Neural cell (in vitro differentiated cells): ENCODE data around the gene TAF3. TPM values are rescaled to one million over a fixed set of nuclear protein-coding genes. Genes with fewer than 3 reads are reported as not detected.

Experiments
- H2AFZ ChIP-seq: fragments of 200-600, 300-800 bp; sonication (generic), shearing (Covaris generic); 2 replicates; pipeline ENCODE4 v1.6.0; 2014; ENCODE audit warnings: low read depth, mild to moderate bottlenecking, antibody characterized with exemption, low read length, moderate library complexity
- H3F3A ChIP-seq: fragments of 200-600 bp; shearing (Covaris generic); 2 replicates; pipeline ENCODE4 v1.6.1; 2016; ENCODE audit warnings: mild to moderate bottlenecking, moderate library complexity, mixed read lengths, antibody characterized with exemption, low read length; ENCODE audit not compliant: insufficient read depth, poor library complexity, severe bottlenecking
- H3K27ac ChIP-seq: fragments of 200-600, 300-800 bp; sonication (generic), shearing (Covaris generic); 2 replicates; pipeline ENCODE4 v1.5.1; 2014; ENCODE audit warnings: mild to moderate bottlenecking, low read length, moderate library complexity
- H3K27me3 ChIP-seq: fragments of 300-800, 200-600 bp; sonication (generic), shearing (Covaris generic); 2 replicates; pipeline ENCODE4 v1.6.0; 2014; ENCODE audit warnings: mild to moderate bottlenecking, low read depth, low read length, moderate library complexity; ENCODE audit not compliant: insufficient read depth
- H3K36me3 ChIP-seq: fragments of 300-800, 200-600 bp; sonication (generic), shearing (Covaris generic); 2 replicates; pipeline ENCODE4 v1.5.1; 2014; ENCODE audit warnings: mild to moderate bottlenecking, antibody characterized with exemption, low read length, moderate library complexity; ENCODE audit not compliant: insufficient read depth
- H3K4me2 ChIP-seq: fragments of 300-800, 200-600 bp; sonication (generic), shearing (Covaris generic); 2 replicates; pipeline ENCODE4 v1.6.0; 2014; ENCODE audit warnings: mild to moderate bottlenecking, low read length
- H3K4me3 ChIP-seq: fragments of 300-800, 200-600 bp; sonication (generic), shearing (Covaris generic); 2 replicates; pipeline ENCODE4 v1.5.1; 2014; ENCODE audit warnings: mild to moderate bottlenecking, low read length, moderate library complexity
- H3K79me2 ChIP-seq: fragments of 200-600 bp; shearing (Covaris generic); replicated peaks from 2 replicates; pipeline ENCODE4 v1.6.0; 2014; ENCODE audit warnings: mild to moderate bottlenecking, low read length, moderate library complexity; ENCODE audit not compliant: insufficient read depth
- H3K9ac ChIP-seq: fragments of 300-800, 200-600 bp; sonication (generic), shearing (Covaris generic); 2 replicates; pipeline ENCODE4 v1.6.1; 2016; ENCODE audit warnings: mild to moderate bottlenecking, low read length, mixed read lengths
- H3K9me2 ChIP-seq: fragments of 200-600 bp; shearing (Covaris generic); 2 replicates; pipeline ENCODE4 v1.6.1; 2016; ENCODE audit warnings: mild to moderate bottlenecking, low read length, mixed read lengths; ENCODE audit not compliant: insufficient read depth
- H3K9me3 ChIP-seq: fragments of 200-600, 300-800 bp; sonication (generic), shearing (Covaris generic); 2 replicates; pipeline ENCODE4 v1.6.1; 2016; ENCODE audit warnings: mild to moderate bottlenecking, mixed run types, low read length, moderate library complexity, mixed read lengths
- H4K20me1 ChIP-seq: fragments of 200-600 bp; shearing (Covaris generic); 2 replicates; pipeline ENCODE4 v1.6.1; 2016; ENCODE audit warnings: mild to moderate bottlenecking, mixed run types; ENCODE audit not compliant: insufficient read depth
- CTCF ChIP-seq: fragments of 450-650 bp; IDR thresholded peaks from 2 replicates; pipeline ENCODE4 v1.5.1; 2014; ENCODE audit warnings: antibody characterized with exemption, mild to moderate bottlenecking, moderate library complexity; ENCODE audit not compliant: poor library complexity, severe bottlenecking
- EP300 ChIP-seq: fragments of 450-650 bp; conservative IDR thresholded peaks from 2 replicates; pipeline ENCODE4 v1.6.1; 2014; ENCODE audit warnings: antibody characterized with exemption, mild to moderate bottlenecking, moderate library complexity; ENCODE audit not compliant: poor library complexity, severe bottlenecking
- EZH2 ChIP-seq: fragments of 200-600, 300-800 bp; shearing (Covaris generic), sonication (generic); IDR thresholded peaks from 2 replicates; pipeline ENCODE4 v1.6.1; 2014; ENCODE audit warnings: antibody characterized with exemption, low read length, borderline replicate concordance, mild to moderate bottlenecking; ENCODE audit not compliant: insufficient read depth, poor library complexity, severe bottlenecking
- MXI1 ChIP-seq: fragments of 450-650 bp; conservative IDR thresholded peaks from 2 replicates; pipeline ENCODE4 v1.6.1; 2014; ENCODE audit warnings: antibody characterized with exemption, mild to moderate bottlenecking; ENCODE audit not compliant: poor library complexity, severe bottlenecking
- POLR2AphosphoS5 ChIP-seq: IDR thresholded peaks from 2 replicates; pipeline ENCODE4 v1.6.1; 2012
- RAD21 ChIP-seq: fragments of 450-650 bp; conservative IDR thresholded peaks from 2 replicates; pipeline ENCODE4 v1.6.1; 2014; ENCODE audit warnings: antibody characterized with exemption, mild to moderate bottlenecking, moderate library complexity
- REST ChIP-seq: IDR thresholded peaks from 2 replicates; pipeline ENCODE4 v1.6.1; 2012; ENCODE audit warnings: borderline replicate concordance
- SMC3 ChIP-seq: fragments of 450-650 bp; conservative IDR thresholded peaks from 2 replicates; pipeline ENCODE4 v1.6.1; 2014; ENCODE audit warnings: antibody characterized with exemption, mild to moderate bottlenecking, moderate library complexity; ENCODE audit not compliant: poor library complexity
- TAF1 ChIP-seq: IDR thresholded peaks from 2 replicates; pipeline ENCODE4 v1.6.1; 2012; ENCODE audit warnings: low read depth
- polyA plus RNA-seq: library from polyadenylated mRNA; depleted of rRNA; stranded (reverse); fragments of >200 nt; gene quantifications from 2 replicates; pipeline ENCODE4 v1.2.3, GENCODE V29; 2014

The TAF3 gene
- polyA plus RNA-seq, 1 donor from 2014 or later, result 2.0 TPM

GRCh38 chr10:7937315-7937945, 119.1 kb downstream of the TAF3 start:
- TF ChIP-seq CTCF (no peak), SMC3 (no peak), POLR2AphosphoS5 (no peak), MXI1 (no peak), REST (no peak), TAF1 (no peak), RAD21 (no peak), EP300 (no peak), EZH2 (no peak)
- Histone ChIP-seq H3K4me3 (no peak overlapping the region), H3K79me2 (no peaks in the 10 kb centered on the region)

GRCh38 chr10:7941576-7941975, 123.3 kb downstream of the TAF3 start:
- no peaks in the 10 kb centered on the region for H3K9me2 ChIP-seq
- no peaks in the 10 kb centered on the region for H3K36me3 ChIP-seq
- no peak overlapping the region for H3K4me3 ChIP-seq
- no peaks in the 10 kb centered on the region for H3K9me3 ChIP-seq
- H3K4me2 ChIP-seq, result no peak overlapping the region
- no peak overlapping the region for H3K9ac ChIP-seq
- H3K27ac ChIP-seq, result no peak overlapping the region
- no peaks in the 10 kb centered on the region for H4K20me1 ChIP-seq
- H3K79me2 ChIP-seq, result no peaks in the 10 kb centered on the region
- no peaks in the 10 kb centered on the region for H3K27me3 ChIP-seq
- H2AFZ ChIP-seq, result no peak overlapping the region
- TF ChIP-seq CTCF, result no peak
- TF ChIP-seq TAF1, result no peak
- TF ChIP-seq SMC3, result no peak
- no peak for TF ChIP-seq EZH2
- TF ChIP-seq RAD21, result no peak
- TF ChIP-seq MXI1, result no peak
- TF ChIP-seq REST, result no peak
- TF ChIP-seq POLR2AphosphoS5, result no peak
- TF ChIP-seq EP300, result no peak
- no peaks in the 10 kb centered on the region for H3F3A ChIP-seq

More at GRCh38 chr10:7937315-7937945, 119.1 kb downstream of the TAF3 start:
- Histone ChIP-seq H2AFZ (no peak overlapping the region), H3F3A (no peaks in the 10 kb centered on the region), H3K27ac (no peak overlapping the region), H3K9me3 (no peaks in the 10 kb centered on the region), H3K9ac (no peak overlapping the region), H3K4me2 (no peak overlapping the region), H3K36me3 (no peaks in the 10 kb centered on the region), H3K9me2 (no peaks in the 10 kb centered on the region), H4K20me1 (no peaks in the 10 kb centered on the region), H3K27me3 (no peaks in the 10 kb centered on the region)
